Cardiac fibroblast (primary cell): ENCODE data around the gene AP4B1.

Experiments used
- DNase-seq, 2 donors: peaks; one replicate each; pipeline versions ENCODE4 v3.0.0 to v3.0.0-alpha.2; 2010; ENCODE audit warnings: low read depth in 2 of 2
- H3K4me3 ChIP-seq, 2 donors: replicated peaks in 1 of 2; 1 replicate in 1 of 2; 2 replicates in 1 of 2; pipeline ENCODE4 v1.5.1; 2011; ENCODE audit warnings: low read depth in 2 of 2, low read length in 2 of 2, mild to moderate bottlenecking in 2 of 2, moderate library complexity in 1 of 2
- CTCF ChIP-seq: IDR thresholded peaks from one replicate; pipeline ENCODE4 v1.5.1; 2011; ENCODE audit warnings: low read depth, mild to moderate bottlenecking, low read length, inconsistent platforms

AP4B1 gene

GRCh38 chr1:113946678-113947387, 42.2 kb upstream of the AP4B1 start:
- peak in 1 of 2 donors; percentile 23 for DNase-seq
- no peak overlapping the region for H3K4me3 ChIP-seq
- no peak for TF ChIP-seq CTCF

GRCh38 chr1:113946112-113946511, 41.5 kb upstream of the AP4B1 start:
- no peak overlapping the region for H3K4me3 ChIP-seq
- no peak for TF ChIP-seq CTCF
- no peak for DNase-seq

- DNase-seq = no peak
- no peak overlapping the region for H3K4me3 ChIP-seq
- TF ChIP-seq CTCF = no peak
Observed at GRCh38 chr1:113945329-113945728, 40.7 kb upstream of the AP4B1 start.

GRCh38 chr1:113943028-113943811, 38.6 kb upstream of the AP4B1 start:
- TF ChIP-seq CTCF = no peak
- DNase-seq = peak; percentile 59 to 83
- no peak overlapping the region for H3K4me3 ChIP-seq

- TF ChIP-seq CTCF = no peak
- no peak for DNase-seq
- H3K4me3 ChIP-seq = no peak overlapping the region
Observed at GRCh38 chr1:113942527-113942926, 37.9 kb upstream of the AP4B1 start.

GRCh38 chr1:113941245-113941559, 36.6 kb upstream of the AP4B1 start:
- no peak for DNase-seq
- no peak for TF ChIP-seq CTCF
- no peak overlapping the region for H3K4me3 ChIP-seq
